CD4-positive, alpha-beta T cell treated with Interleukin-12 subunit alpha and Interleukin-12 subunit beta, for 1 hour (primary cell): ENCODE measurements around the gene WDR18.

Experiments used
- DNase-seq: peaks from one replicate; pipeline ENCODE4 v3.0.0-alpha.2; 2020

Gene WDR18

DNA sequence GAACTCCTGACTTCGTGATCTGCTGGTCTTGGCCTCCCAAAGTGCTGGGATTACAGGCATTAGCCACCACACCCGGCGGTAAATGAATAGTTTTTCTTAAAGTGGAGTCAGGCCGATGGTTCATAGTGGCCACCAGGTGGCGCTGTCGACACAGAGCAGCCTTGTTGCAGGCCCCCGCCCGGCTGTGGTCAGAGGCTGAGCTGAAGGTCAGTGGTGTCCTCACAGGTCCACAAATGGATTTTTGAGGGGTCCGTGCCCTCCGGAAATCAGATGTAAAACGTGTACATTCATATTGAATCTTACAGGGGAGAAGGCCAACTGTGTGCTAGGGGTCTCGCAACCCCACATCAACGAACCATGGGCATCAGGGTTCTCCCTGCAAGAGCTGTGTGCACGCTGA lies 13.4 kb upstream of the WDR18 start:
- DNase-seq: no peak

DNA sequence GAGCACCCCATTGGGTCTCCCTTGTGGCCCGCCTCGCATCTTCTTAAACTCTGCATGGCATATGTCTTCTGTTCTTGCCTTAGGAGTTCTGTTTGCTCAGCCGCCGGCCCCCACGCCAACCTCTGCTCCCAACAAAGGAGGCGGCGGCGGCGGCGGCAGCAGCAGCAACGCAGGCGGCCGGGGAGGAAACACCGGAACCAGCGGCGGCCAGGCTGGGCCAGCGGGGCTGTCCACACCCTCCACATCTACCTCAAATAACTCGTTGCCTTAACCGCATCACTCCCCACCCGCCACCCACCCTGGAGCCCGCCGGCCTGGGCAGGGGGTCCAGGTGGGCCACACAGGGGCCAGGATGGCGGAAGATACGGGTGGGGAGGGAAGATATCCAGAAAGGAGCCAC lies 12.3 kb upstream of the WDR18 start:
- DNase-seq: no peak

DNA sequence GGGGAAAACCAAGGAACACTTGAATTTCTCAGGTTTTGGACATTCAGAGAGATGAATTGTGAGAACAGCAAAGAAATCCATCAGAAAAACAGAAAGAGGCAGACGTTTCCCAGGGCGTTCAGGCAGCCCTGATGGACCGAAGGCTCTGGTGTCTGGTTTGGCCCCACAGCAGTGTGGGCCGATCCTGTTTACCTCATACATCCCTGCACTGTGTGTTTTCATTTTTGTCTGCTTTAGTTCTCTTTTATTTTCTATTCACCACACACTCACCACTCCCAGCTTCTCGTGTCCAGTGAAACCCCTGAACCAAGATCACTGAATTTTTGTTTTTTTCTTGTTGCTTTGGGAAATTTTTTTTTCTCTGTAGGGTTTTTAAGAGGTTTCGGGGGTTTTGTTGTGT lies 11.9 kb upstream of the WDR18 start:
- no peak for DNase-seq

DNA sequence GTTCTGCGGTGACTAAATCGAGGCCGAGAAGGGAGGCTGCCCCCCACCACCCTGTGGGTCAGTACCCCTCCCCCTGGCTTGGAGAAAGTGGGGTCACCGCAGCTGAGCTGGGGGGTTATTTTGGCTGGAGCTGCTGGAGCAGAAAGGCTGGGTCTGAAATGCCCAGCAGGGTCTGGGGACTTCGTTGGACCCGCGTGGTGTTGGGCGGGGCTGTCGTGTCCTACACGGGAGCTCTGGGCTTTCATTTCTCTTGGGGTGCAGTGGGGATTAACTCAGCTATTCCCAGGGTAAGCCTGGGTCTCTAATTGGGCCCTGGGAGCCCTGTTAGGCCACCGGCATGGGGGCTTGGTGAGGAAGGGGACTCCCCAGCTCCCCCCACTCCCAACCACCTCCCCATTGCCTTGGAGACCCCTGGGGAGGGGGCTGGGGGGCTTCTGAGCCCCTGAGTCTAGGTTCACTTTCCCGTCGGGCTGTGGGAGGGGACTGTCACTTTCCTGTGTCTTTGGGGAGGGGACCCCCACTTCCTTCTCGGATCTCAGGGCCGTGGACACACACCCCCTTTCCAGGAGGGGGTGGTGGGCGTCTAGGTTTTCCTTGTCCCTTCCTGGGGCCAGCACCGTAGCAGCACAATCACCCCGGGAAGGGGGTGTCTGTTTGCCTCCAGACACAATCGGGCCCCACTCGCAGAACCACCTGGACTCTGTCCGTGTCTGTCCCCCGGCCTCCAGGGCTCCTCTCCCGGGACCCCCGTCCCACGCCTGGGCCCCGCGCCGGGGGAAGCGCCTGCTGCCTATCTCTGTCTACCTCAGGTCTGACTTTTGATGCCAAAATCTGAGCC lies 10.2 kb upstream of the WDR18 start:
- no peak for DNase-seq

DNA sequence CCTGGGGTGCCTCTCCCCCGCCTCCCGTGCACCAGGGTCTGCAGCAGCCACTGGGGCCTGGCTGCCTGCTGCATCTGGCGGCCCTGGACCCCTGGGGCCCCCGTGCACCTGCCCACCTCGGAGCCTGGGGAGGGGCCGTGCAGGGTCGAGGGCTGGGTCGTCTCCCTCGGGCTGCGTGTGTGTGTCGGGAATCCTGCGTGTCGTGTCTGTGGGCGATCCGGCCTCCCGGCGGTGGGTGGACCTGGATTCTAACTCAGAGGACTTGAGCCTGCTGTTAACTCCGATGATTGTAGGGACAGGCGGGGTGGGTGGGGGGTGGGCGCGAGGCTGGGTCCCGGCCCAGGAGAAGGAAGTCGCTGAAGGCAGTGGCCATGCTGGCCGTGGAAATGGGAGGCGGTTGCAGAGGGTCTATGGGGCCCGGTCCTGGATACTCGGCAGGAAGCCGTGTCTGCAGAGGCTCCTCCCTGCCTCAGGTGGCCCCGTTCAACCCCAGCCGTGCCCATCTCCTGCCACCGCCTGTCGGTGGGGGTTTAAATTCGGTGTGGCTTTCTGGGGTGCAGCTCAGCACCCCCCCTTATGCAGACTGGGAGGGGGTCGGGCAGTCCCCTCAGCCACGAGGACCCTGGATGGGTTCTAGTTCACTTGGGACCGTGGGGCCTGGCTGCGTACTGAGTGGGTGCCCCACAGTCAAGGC lies 9.4 kb upstream of the WDR18 start:
- no peak for DNase-seq

DNA sequence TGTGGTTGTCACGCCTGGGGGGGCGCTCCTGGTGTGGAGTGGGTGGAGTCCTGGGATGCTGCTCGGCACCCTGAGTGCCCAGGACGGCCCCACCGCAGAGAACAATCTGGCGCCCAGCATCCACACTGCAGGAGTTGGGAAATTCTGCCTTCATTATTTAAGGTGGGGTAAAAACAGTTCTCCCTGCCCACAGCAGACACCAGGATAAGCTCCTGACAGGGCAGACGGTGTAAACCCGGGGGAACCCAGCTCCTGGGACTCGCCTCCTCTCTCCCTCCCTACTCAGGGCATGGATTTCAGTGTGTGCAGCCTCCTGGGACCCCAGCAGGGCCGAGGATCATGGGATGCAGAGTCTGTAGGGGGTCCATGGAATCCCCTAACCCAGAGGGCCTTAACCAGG lies 7.7 kb upstream of the WDR18 start:
- no peak for DNase-seq

DNA sequence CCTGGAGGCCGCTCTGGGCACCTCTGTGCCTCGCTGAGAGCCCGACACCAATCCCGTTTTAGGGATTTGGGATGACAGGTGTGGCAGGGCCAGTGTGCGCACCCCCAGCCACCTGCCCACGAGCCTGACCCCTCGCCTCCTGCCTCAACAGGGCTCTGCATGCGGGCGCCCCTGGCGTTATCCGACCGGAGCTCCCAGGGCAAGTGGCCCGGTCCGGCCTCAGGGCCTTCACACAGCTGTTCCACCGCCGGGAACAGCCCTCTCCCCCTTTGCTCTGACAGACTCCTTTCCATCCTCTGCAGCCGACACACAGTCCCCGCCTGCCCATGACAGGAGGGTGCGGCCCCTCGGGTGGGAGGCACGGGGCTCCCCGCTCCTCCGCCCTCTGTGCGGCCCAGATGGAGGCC lies 7.1 kb upstream of the WDR18 start:
- DNase-seq: no peak

DNA sequence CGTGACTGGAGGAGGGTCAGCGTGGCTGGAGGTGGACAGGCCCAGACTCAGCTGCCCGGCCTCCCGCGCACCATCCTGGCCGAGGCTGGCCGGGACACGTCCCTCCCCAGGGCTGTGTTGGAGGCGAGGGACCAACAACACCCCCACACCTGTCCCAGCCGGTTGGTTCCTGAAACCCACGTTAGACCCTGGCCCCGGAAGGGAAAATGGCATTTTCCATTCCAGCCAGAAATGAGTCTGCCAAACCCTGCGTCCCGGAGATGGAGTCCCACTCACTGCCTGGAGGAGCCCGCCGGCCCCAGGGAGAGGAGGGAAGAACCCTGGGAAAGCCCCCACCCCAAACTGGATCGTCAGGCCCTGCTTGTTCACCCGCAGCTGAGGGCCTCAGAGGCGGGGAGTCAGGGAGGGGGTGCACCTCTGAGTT lies 4.8 kb upstream of the WDR18 start:
- no peak for DNase-seq

DNA sequence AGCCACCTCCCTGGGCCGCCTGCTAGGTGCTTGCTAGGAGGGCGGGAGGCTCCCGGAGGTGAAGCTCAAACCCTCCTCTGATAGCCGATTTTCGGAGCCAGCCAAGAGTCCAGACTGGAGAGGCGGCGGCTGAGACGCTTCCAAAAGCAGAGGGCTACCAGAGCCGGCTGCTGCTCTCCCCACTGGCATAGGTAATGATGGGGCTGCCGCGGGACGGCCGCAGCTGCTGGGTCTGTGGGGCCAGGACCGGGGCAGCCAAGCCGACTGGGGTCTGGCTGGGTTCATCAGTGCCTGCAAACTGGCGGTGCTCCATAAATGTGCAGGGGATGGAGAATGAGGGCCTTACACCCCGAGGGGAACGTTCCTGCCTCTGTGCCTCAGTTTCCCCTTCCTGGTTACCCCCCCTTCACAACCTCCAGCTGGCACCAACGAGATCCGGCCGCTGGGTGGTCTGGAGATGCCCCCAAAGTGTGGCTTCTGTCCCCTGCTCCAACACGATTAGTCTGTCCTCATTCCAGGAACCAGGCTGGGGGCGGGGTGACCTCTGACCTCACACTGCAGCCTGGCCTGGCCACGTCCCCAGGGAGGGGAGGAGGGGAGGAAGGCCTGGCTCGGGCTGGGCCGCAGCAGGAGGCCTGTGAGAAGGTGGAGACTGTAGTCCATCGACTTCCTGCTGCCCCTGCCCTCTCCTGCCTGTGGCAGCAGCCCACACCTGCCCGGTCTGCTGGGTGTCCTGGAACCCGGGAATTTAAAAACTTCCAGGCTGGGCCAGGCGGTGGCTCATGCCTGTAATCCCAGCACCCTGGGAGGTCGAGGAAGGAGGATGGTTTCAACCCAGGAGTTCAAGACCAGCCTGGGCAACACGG lies 3.8 kb upstream of the WDR18 start:
- DNase-seq: no peak

DNA sequence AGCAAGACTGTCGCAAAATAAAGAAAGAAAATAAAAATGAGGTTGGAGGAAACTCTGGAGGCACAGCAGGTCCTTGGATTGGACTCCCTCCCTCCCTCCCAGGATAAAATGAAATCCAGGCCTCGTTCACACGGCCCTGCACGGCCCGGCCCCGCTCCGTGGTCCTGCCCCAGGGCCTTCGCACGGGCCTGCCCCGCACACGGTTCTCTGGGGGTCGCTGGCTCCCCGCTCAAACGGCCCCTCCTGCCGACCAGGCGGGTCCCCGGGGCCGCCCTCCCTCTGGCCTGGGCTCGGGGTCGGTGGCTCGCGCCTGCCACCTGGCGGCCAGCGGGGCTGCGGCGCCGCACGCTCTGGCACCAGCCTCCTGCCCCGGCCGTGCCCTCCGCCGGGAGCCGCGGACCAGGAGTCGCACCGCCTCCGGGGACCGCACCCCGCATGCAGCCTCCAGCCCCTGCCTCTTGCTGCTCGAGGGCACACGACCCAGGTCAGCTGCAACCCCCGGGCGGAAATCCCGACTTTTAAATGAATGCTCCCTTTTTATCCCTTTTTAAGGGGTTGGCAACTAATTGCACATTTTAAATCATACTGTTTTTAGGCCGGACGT lies 1.5 kb upstream of the WDR18 start:
- peak; percentile 80 for DNase-seq

DNA sequence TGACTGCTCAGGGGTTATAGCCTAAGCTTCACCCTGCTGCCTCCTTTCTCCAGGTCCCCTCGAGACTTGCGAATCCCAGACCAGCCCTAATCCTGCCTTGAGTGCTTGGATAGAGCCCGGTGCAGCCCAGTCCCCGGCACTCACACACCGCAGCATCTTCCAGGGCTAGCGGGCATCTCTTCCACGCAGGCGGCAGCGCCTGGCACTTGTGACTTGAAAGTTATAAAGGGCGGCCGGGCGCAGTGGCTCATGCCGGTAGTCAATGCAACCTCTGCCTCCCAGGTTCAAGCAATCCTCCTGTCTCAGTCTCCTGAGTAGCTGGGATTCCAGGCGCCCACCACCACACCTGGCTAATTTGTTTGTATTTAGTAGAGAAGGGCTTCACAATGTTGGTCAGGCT lies 1.9 kb downstream of the WDR18 start:
- no peak for DNase-seq

DNA sequence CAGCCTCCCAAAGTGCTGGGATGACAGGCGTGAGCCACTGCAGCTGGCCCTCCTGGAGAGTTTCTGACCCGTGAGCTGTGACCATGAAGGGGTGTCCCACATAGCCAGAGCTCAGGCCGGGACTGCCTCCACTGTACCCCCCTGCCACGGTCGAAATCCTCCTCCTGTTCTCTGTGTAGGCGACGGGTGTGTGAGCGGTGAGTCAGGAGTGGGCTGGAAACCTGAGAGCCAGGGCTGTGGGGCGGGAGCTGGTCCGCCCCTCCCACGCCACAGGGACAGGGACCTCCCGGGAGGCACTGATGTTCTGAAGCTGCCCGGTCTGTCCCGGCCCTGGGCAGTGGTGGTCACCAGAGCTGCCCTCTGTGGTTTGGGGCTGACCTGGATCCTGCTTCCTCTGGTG lies 3.9 kb downstream of the WDR18 start:
- no peak for DNase-seq

DNA sequence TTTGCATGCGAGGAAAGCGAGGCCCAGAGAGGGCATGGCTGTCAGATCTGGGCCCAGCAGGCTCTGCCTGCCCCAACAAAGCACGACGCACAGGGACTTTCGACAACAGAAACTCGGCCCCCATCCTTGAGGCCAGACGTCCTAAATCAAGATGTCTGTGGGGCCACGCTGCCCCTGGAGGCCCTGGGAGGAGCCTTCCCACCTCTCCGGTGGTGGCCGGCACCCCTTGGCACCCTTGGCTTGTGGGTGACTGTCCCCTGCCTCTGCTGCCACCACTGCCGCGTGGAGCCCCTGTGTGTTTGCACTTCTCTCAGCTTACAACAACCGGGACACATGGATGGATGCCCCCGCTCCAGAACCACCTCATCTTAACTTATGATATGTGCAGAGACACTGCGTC lies 4.4 kb downstream of the WDR18 start:
- no peak for DNase-seq

DNA sequence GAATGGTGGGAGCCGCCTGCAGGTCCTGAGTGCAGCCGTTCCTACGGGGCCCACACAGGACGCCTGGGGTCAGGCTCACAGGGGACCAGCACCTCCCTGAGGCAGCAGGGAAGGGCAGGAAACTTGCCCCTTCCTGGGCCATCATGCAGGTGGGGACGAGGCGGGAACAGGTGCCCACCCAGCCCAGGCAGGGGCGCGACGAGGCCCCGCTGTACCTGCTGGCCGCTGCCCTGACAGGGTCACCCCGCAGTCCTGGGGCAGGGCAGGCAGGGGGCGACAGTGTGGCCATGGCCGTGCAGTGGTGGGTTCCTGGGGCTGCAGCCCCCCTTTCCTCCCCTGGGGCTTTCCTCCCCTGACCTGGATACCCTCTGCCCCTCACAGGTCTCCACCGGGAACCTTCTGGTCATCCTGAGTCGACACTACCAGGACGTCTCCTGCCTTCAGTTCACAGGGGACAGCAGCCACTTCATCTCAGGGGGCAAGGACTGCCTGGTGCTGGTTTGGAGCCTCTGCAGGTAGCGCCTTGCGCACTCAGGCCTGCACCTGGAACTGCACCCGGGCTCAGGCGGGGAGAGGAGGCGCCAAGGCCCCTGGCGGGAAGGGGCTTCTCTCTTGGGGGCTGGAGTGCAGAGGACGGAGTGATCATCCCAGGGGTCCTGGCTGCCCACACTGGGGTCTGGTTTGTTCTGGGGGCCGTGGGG lies 5.4 kb downstream of the WDR18 start:
- DNase-seq: no peak

DNA sequence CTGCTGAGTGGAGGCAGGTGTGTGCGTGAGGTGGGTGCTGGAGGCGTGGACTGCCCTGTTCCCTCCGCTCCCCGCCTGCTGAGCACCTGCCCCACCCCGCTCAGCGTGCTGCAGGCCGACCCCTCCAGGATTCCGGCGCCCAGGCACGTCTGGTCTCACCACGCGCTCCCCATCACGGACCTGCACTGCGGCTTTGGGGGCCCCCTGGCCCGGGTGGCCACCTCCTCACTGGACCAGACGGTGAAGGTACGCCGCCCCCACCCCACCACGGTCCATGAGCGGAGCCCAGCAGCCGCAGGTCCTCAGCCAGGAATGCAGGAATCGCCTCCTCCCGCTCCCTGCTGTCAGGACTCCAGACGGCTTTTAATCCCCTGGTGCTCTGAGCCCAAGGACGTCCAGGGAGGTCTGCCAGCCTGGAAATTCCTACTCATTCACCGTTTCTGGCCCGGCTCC lies 6.0 kb downstream of the WDR18 start:
- no peak for DNase-seq

DNA sequence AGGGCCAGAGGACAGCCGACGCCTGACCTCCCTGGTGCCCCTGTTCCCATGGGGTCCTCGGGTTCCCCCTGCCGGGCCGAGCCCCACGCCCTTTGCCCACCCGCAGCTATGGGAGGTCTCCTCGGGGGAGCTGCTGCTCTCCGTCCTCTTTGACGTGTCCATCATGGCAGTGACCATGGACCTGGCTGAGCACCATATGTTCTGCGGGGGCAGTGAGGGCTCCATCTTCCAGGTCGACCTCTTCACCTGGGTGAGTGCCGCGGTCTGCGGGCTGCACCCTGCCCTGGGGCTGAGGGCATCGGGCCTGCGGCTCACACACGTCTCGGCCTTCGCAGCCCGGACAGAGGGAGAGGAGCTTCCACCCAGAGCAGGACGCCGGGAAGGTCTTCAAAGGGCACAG lies 6.6 kb downstream of the WDR18 start:
- no peak for DNase-seq

DNA sequence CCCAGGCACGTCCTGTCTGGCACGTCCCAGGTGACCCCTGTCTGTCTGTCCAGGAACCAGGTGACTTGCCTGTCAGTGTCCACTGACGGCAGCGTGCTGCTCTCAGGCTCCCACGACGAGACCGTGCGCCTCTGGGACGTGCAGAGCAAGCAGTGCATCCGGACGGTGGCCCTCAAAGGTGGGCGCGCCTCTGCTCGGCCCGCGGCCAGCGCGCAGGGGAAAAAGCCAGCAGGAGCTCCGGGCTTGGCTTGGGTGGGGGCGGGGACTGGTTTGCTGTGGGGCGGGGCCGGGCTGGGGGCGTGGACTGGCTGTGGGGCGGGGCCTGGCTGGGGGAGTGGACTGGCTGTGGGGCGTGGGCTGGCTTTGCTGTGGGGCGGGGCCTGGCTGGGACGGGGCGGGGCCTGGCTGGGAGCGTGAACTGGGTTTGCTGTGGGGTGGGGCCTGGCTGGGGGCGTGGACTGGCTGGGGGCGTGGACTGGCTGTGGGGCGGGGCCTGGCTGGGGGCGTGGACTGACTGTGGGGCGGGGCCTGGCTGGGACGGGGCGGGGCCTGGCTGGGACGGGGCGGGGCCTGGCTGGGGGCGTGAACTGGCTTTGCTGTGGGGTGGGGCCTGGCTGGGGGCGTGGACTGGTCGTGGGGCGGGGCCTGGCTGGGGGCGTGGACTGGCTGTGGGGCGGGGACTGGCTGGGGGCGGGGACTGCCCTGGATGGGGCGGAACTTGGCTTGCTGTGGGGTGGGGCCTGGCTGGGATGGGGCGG lies 7.2 kb downstream of the WDR18 start:
- peak; percentile 56 for DNase-seq

DNA sequence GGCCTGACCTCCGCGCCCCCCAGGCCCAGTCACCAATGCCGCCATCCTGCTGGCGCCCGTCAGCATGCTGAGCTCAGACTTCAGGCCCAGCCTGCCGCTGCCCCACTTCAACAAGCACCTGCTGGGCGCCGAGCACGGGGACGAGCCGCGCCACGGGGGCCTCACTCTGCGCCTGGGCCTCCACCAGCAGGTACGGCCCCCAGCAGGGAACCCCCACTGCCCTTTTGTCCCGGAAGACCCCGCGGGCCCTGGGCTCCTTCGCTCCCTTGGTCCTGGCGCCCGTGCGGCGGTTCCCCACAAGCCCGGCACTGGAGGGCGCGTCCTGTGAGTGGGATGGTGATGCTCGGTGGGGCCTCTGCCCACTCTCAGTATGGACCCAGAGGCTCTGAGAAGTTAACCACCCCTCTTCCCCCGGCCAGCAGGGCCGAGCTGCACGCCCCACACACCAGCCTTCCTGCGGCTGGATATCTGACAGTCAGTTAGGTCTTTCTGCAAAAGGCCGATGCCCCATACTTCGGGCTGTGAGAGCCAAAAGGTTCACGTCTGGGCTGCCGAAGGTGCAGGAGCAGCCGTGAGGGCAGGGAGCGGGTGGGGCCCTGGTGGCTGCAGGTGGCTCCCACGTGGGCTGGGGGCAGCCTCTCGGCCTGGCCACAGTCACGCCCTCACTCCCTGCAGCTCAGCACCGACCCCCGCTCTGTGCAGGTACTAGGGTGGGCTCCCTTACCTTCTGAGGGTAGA lies 8.0 kb downstream of the WDR18 start:
- DNase-seq: no peak

DNA sequence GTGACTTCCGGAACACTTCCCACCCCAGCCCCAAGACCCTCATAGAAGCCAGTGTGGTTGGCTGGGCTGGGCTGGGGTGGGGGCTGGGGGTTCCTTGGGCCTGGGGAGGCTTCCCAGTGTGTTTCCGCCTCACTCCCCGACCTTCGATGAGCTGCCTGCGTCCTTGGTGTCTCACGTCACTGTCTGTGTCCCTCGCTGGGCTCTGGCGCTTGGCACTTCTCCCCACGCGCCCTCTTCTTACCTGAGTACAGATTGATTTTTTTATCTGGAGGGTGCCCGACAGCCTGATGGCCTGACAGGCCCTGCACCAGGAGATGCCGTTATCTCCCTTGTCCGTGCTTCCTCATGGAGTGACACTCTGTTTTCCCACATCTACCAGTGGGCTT lies 8.5 kb downstream of the WDR18 start:
- no peak for DNase-seq

DNA sequence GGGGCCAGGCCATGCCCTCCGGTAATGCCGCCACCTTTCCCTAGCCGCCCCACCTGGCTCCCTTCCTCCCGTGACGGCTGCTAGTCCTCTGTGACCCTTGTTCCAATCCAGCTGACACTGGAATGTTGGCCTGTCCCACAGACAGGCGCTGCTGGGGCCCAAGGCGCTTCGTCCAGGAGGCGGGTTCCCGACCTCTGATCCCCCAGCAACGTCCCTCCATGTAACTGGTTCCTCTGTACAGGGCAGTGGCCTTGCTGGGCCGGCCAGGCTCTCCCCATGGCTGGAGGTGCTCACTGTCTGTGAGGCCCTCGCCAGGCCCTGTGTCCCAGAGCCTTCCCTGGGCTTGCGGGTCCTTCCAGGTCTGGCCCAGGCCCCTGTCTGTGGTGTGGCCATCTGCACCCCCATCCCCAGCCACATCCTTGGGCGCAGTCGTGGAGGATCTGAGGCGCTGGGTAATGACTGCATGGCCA lies 9.3 kb downstream of the WDR18 start:
- DNase-seq: no peak
